Measurements from ENCODE around the gene PHLDB2.

Gene PHLDB2

DNA sequence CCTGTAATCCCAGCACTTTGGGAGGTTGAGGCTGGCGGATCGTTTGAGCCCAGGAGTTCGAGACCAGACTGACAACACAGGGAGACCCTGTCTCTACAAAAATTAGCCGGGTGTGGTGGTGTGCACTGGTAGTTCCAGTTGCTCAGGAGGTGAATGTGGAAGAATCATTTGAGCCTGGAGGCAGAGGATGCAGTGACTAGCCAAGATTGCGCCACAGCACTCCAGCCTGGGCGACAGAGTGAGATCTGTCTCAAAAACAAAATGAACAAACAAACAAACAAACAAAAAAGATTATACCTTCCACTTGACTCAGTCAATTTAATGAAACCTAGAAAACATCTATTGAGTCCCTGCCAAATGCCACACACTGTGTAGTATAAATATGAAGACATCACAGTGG, 30.5 kb upstream of the PHLDB2 start:
- TF ChIP-seq ESRRG (CRISPR knock-in tag; IDR thresholded peaks at IDR 0.05): no peak
- no peak for TF ChIP-seq OSR1 (CRISPR knock-in tag; IDR thresholded peaks at IDR 0.05)
- no peak for TF ChIP-seq TOX (CRISPR knock-in tag; IDR thresholded peaks at IDR 0.05; ENCODE audit: borderline replicate concordance)
- no peak for TF ChIP-seq BACH2 (CRISPR knock-in tag; IDR thresholded peaks at IDR 0.05; ENCODE audit: borderline replicate concordance)
- TF ChIP-seq ZNF70 (CRISPR knock-in tag; IDR thresholded peaks at IDR 0.05): no peak
- TF ChIP-seq RARB (CRISPR knock-in tag; IDR thresholded peaks at IDR 0.05): no peak
- TF ChIP-seq SNAI2 (CRISPR knock-in tag; IDR thresholded peaks at IDR 0.05): no peak
- TF ChIP-seq CSDC2 (CRISPR knock-in tag; IDR thresholded peaks at IDR 0.05): no peak
- no peak for TF ChIP-seq CREB5 (CRISPR knock-in tag; IDR thresholded peaks at IDR 0.05; ENCODE audit: low read depth)
- TF ChIP-seq, protein P1, sequence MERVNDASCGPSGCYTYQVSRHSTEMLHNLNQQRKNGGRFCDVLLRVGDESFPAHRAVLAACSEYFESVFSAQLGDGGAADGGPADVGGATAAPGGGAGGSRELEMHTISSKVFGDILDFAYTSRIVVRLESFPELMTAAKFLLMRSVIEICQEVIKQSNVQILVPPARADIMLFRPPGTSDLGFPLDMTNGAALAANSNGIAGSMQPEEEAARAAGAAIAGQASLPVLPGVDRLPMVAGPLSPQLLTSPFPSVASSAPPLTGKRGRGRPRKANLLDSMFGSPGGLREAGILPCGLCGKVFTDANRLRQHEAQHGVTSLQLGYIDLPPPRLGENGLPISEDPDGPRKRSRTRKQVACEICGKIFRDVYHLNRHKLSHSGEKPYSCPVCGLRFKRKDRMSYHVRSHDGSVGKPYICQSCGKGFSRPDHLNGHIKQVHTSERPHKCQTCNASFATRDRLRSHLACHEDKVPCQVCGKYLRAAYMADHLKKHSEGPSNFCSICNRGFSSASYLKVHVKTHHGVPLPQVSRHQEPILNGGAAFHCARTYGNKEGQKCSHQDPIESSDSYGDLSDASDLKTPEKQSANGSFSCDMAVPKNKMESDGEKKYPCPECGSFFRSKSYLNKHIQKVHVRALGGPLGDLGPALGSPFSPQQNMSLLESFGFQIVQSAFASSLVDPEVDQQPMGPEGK (CRISPR knock-in tag; IDR thresholded peaks at IDR 0.05; ENCODE audit: borderline replicate concordance): no peak
- TF ChIP-seq, protein P2, sequence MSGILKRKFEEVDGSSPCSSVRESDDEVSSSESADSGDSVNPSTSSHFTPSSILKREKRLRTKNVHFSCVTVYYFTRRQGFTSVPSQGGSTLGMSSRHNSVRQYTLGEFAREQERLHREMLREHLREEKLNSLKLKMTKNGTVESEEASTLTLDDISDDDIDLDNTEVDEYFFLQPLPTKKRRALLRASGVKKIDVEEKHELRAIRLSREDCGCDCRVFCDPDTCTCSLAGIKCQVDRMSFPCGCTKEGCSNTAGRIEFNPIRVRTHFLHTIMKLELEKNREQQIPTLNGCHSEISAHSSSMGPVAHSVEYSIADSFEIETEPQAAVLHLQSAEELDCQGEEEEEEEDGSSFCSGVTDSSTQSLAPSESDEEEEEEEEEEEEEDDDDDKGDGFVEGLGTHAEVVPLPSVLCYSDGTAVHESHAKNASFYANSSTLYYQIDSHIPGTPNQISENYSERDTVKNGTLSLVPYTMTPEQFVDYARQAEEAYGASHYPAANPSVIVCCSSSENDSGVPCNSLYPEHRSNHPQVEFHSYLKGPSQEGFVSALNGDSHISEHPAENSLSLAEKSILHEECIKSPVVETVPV (CRISPR knock-in tag; IDR thresholded peaks at IDR 0.05): no peak
- TF ChIP-seq ARNTL (CRISPR knock-in tag; IDR thresholded peaks at IDR 0.05; ENCODE audit: borderline replicate concordance, low read depth): no peak
- no peak for ATAC-seq

GRCh38 chr3:111829023-111829422, 30.0 kb upstream of the PHLDB2 start:
- ATAC-seq: no peak
- no peak for TF ChIP-seq CSDC2 (CRISPR knock-in tag; IDR thresholded peaks at IDR 0.05)
- TF ChIP-seq, protein P1 (CRISPR knock-in tag; IDR thresholded peaks at IDR 0.05; ENCODE audit: borderline replicate concordance): no peak
- no peak for TF ChIP-seq ZNF8 (CRISPR knock-in tag; IDR thresholded peaks at IDR 0.05)
- TF ChIP-seq ZFP30 (CRISPR knock-in tag; IDR thresholded peaks at IDR 0.05): no peak
- TF ChIP-seq ESRRG (CRISPR knock-in tag; IDR thresholded peaks at IDR 0.05): no peak
- TF ChIP-seq ZNF565 (CRISPR knock-in tag; conservative IDR thresholded peaks at IDR 0.05; ENCODE audit: low read depth): no peak
- TF ChIP-seq TCF4 (CRISPR knock-in tag; IDR thresholded peaks at IDR 0.05; ENCODE audit: borderline replicate concordance): no peak

- no peak for TF ChIP-seq SNAI2 (CRISPR knock-in tag; IDR thresholded peaks at IDR 0.05)
- no peak for TF ChIP-seq ZNF565 (CRISPR knock-in tag; conservative IDR thresholded peaks at IDR 0.05; ENCODE audit: low read depth)
- no peak for TF ChIP-seq ZFP30 (CRISPR knock-in tag; IDR thresholded peaks at IDR 0.05)
- TF ChIP-seq ZC3H10 (CRISPR knock-in tag; IDR thresholded peaks at IDR 0.05): no peak
- TF ChIP-seq, protein P1 (CRISPR knock-in tag; IDR thresholded peaks at IDR 0.05; ENCODE audit: borderline replicate concordance): no peak
- no peak for TF ChIP-seq RARB (CRISPR knock-in tag; IDR thresholded peaks at IDR 0.05)
- no peak for TF ChIP-seq BACH2 (CRISPR knock-in tag; IDR thresholded peaks at IDR 0.05; ENCODE audit: borderline replicate concordance)
- ATAC-seq: no peak
Observed at GRCh38 chr3:111831840-111832239, 27.2 kb upstream of the PHLDB2 start.

- no peak for ATAC-seq
- TF ChIP-seq, protein P1 (CRISPR knock-in tag; IDR thresholded peaks at IDR 0.05; ENCODE audit: borderline replicate concordance): no peak
- no peak for TF ChIP-seq BACH2 (CRISPR knock-in tag; IDR thresholded peaks at IDR 0.05; ENCODE audit: borderline replicate concordance)
- TF ChIP-seq, protein P2 (CRISPR knock-in tag; IDR thresholded peaks at IDR 0.05): no peak
Observed at GRCh38 chr3:111837112-111837511, 22.0 kb upstream of the PHLDB2 start.
